GM12878 (cell line): ENCODE results near the gene LLPH. TPM values are rescaled to one million over a fixed set of nuclear protein-coding genes. Genes with fewer than 3 reads are reported as not detected.

ENCODE experiments used
- ATAC-seq: fragments of 200-7000 bp; cut with Tn5 transposase; 3 replicates; pipeline ENCODE4 v1.9.1; 2020; ENCODE audit warnings: mild to moderate bottlenecking, moderate library complexity
- BruUV-seq: library from RNA; stranded (reverse); fragments of 400-500 nt; replicated peaks from 2 replicates; lab custom pipeline; 2021; lab: Mats Ljungman, UMichigan
- CTCF ChIA-PET: fragments of 300-600 bp; sonication (Branson Sonifier 250); formaldehyde crosslinking; extraction: SDS; loops from one replicate; lab custom pipeline; 2021; ENCODE audit warnings: inconsistent platforms; lab: Yijun Ruan, JAX
- POLR2A ChIA-PET: fragments of 350-600 bp; formaldehyde crosslinking; extraction: SDS; loops from one replicate; lab custom pipeline; 2021; ENCODE audit warnings: inconsistent platforms; lab: Charles Lee
- RAD21 ChIA-PET: fragments of 300-600 bp; sonication (Branson Sonifier 250); formaldehyde crosslinking; loops from one replicate; lab custom pipeline; 2023; ENCODE audit warnings: antibody characterized with exemption; ENCODE audit not compliant: unreplicated experiment; lab: Charles Lee
- SMC1A ChIA-PET: fragments of 300-600 bp; sonication (Branson Sonifier 250); formaldehyde crosslinking; loops from one replicate; lab custom pipeline; 2023; ENCODE audit not compliant: unreplicated experiment, uncharacterized antibody; lab: Charles Lee
- DNase-seq: peaks from one replicate; pipeline ENCODE4 v3.0.0-alpha.2; 2011; ENCODE audit warnings: low read depth, low spot score
- FAIRE-seq: peaks from 3 replicates; lab custom pipeline; 2011; peaks lifted over from hg19 to GRCh38; lab: Jason Lieb, UNC
- H2AFZ ChIP-seq: 2 replicates; pipeline ENCODE4 v1.6.0; 2011; ENCODE audit warnings: low read depth, low read length, control low read depth; ENCODE audit not compliant: control insufficient read depth
- H3K27ac ChIP-seq: 2 replicates; pipeline ENCODE4 v1.5.1; 2011; ENCODE audit warnings: control low read depth; ENCODE audit not compliant: control insufficient read depth, insufficient read depth
- H3K27me3 ChIP-seq, 2 experiments: replicated peaks in 1 of 2; 2 replicates each; pipeline versions ENCODE4 v1.6.0 to v1.6.1; 2011; ENCODE audit warnings: low read length in 1 of 2; ENCODE audit not compliant: control insufficient read depth in 2 of 2, insufficient read depth in 2 of 2
- H3K36me3 ChIP-seq, 2 experiments: 2 replicates each; pipeline ENCODE4 v1.5.1; 2011; ENCODE audit warnings: low read length in 1 of 2; ENCODE audit not compliant: control insufficient read depth in 2 of 2, insufficient read depth in 2 of 2
- H3K4me1 ChIP-seq: 2 replicates; pipeline ENCODE4 v1.6.1; 2011; ENCODE audit warnings: mild to moderate bottlenecking, low read length, moderate library complexity, mixed read lengths; ENCODE audit not compliant: control insufficient read depth, insufficient read depth
- H3K4me2 ChIP-seq: 2 replicates; pipeline ENCODE4 v1.6.0; 2011; ENCODE audit warnings: control low read depth; ENCODE audit not compliant: control insufficient read depth, insufficient read depth
- H3K4me3 ChIP-seq: fragments of 200-600 bp; sonication (generic); 2 replicates; pipeline ENCODE4 v1.5.1; 2016
- H3K79me2 ChIP-seq: 2 replicates; pipeline ENCODE4 v1.6.0; 2011; ENCODE audit warnings: low read length; ENCODE audit not compliant: control insufficient read depth, insufficient read depth
- H3K9ac ChIP-seq: 2 replicates; pipeline ENCODE4 v1.8.0; 2011; ENCODE audit warnings: low read length, control low read depth, mixed read lengths; ENCODE audit not compliant: control insufficient read depth, insufficient read depth
- H3K9me3 ChIP-seq: replicated peaks from 3 replicates; pipeline ENCODE4 v1.5.1; 2011; ENCODE audit warnings: mild to moderate bottlenecking, low read length; ENCODE audit not compliant: control insufficient read depth, insufficient read depth
- H4K20me1 ChIP-seq: 2 replicates; pipeline ENCODE4 v1.6.0; 2011; ENCODE audit not compliant: control insufficient read depth, insufficient read depth
- ELK1 ChIP-seq: IDR thresholded peaks from 2 replicates; pipeline ENCODE4 v1.6.1; 2012; ENCODE audit warnings: low read depth, low read length, improper control_type of control experiment
- IRF5 ChIP-seq: fragments of 450-650 bp; IDR thresholded peaks from 2 replicates; pipeline ENCODE4 v1.6.1; 2017; ENCODE audit warnings: borderline replicate concordance
- USF1 ChIP-seq: IDR thresholded peaks from 2 replicates; pipeline ENCODE4 v1.6.1; 2011; ENCODE audit warnings: borderline replicate concordance, low read depth, mild to moderate bottlenecking, moderate library complexity, mixed read lengths, low read length; ENCODE audit not compliant: insufficient read depth; ENCODE audit errors: extremely low read length
- WGBS: methylation state at CpG from one replicate; pipeline ENCODE4 v1.1.6; 2016; ENCODE audit warnings: low lambda C conversion rate; ENCODE audit not compliant: insufficient replicate concordance, insufficient coverage; ENCODE audit errors: missing lambda C conversion rate; 5-methylcytosine and 5-hydroxymethylcytosine counted together
- in situ Hi-C: fragments of 300-500 bp; cut with MboI; formaldehyde crosslinking; loops from 9 replicates; pipeline ENCODE4 v1.14.3; 2018; ENCODE audit warnings: mixed read lengths
- intact Hi-C: fragments of 100-400 bp; cut with micrococcal nuclease; formaldehyde crosslinking; loops from one replicate; pipeline ENCODE4 v1.14.2; 2022; ENCODE audit not compliant: unreplicated experiment
- polyA plus RNA-seq, 11 experiments: library from polyadenylated mRNA; depleted of rRNA in 4 of 11; unstranded in 6 of 11; stranded (reverse) in 5 of 11; fragments of >200 nt; fragmentation: Nextera tagmentation in 4 of 11; fragmentation: Illumina TruSeq in 1 of 11; extraction: Ambion mirVana in 4 of 11; extraction: Trizol in 1 of 11; gene quantifications; 1 replicate in 1 of 11; 2 replicates in 10 of 11; pipeline versions ENCODE4 v1.2.1 to v1.2.3, GENCODE V29; 2011 to 2016; ENCODE audit warnings: inconsistent platforms in 2 of 11, missing spikeins in 2 of 11, low read depth in 1 of 11
- total RNA-seq, 4 experiments: library from RNA; depleted of rRNA in 3 of 4; stranded (reverse); fragments of >200 nt in 3 of 4; fragmentation: Illumina TruSeq in 1 of 4; extraction: Trizol in 1 of 4; gene quantifications; 2 replicates each; pipeline versions ENCODE4 v1.2.1 to v1.2.3, GENCODE V29; 2013 to 2021

Gene LLPH
- total and polyA plus RNA-seq, 10 of the 15 experiments (the other 5 are each of a cell fraction or from before 2014, with no cell fraction given) = 15.2 to 107 (median 70.4) TPM

GRCh38 chr12:66139328-66139727, 8.8 kb upstream of the LLPH start:
- no peak for TF ChIP-seq USF1
- no peak for TF ChIP-seq IRF5
- TF ChIP-seq ELK1 = no peak
- Histone ChIP-seq H3K79me2 (no peaks in the 10 kb centered on the region), H3K27ac (no peak overlapping the region), H3K4me1 (no peaks in the 10 kb centered on the region), H3K27me3 (no peaks in the 10 kb centered on the region), H3K4me3 (no peak overlapping the region), H3K9ac (no peak overlapping the region), H4K20me1 (no peaks in the 10 kb centered on the region), H3K36me3 (peaks cover 6 to 18% of the 10 kb centered on the region in 2 experiments), H3K4me2 (no peak overlapping the region), H3K9me3 (peaks cover 25% of the 10 kb centered on the region), H2AFZ (no peak overlapping the region)
- 97% methylated on average over 2 of the region's 2 CpGs for WGBS
- ATAC-seq = no peak
- ChIA-PET SMC1A (no interaction called here), CTCF (no interaction called here), RAD21 (no interaction called here), POLR2A (interaction anchor here (1.4 kb wide), 1 partner anchor 8 kb away, joined by 5 read pairs; the partner anchor contains the start of gene LLPH)
- FAIRE-seq = no peak
- intact Hi-C loops (no loop called here), in situ Hi-C loops (no loop called here)
- BruUV-seq = no TSS peak
- DNase-seq = no peak
